Glomerular visceral epithelial cell (primary cell): Measurements from ENCODE around the gene RARRES2.
"Not testable (repeated sequence)": the region's sequence is repeated elsewhere in the genome, so short reads cannot be mapped to it uniquely, and the experiment has no call there.

Experiments used
- DNase-seq: peaks from one replicate; pipeline ENCODE4 v3.0.0-alpha.2; 2016; ENCODE audit errors: extremely low spot score

RARRES2 gene

GRCh38 chr7:150341263-150342120 lies at the start of gene RARRES2:
RARRES2 (minus strand) TSS chr7:150341629; CDS start chr7:150340609, 1,020 bp downstream.
- no peak for DNase-seq

- DNase-seq: peak; percentile 33
These were observed 48.8 kb upstream of the RARRES2 start for GRCh38 chr7:150390205-150390604.

DNA sequence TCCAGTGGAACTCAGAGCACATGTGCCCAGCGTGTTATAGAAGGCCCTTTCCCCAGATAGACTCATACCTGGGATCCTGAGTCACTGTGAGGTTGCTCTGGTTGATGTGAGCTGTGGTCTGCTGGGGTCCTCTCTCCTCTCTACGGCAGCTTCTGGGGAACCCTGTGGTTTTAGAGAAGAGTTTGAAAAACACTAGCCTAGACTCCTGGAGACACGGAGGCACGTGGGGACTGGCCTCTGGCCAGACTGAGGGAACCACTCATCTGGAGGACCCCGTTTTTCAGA lies 48.0 kb upstream of the RARRES2 start:
- peak; percentile 73 for DNase-seq

DNA sequence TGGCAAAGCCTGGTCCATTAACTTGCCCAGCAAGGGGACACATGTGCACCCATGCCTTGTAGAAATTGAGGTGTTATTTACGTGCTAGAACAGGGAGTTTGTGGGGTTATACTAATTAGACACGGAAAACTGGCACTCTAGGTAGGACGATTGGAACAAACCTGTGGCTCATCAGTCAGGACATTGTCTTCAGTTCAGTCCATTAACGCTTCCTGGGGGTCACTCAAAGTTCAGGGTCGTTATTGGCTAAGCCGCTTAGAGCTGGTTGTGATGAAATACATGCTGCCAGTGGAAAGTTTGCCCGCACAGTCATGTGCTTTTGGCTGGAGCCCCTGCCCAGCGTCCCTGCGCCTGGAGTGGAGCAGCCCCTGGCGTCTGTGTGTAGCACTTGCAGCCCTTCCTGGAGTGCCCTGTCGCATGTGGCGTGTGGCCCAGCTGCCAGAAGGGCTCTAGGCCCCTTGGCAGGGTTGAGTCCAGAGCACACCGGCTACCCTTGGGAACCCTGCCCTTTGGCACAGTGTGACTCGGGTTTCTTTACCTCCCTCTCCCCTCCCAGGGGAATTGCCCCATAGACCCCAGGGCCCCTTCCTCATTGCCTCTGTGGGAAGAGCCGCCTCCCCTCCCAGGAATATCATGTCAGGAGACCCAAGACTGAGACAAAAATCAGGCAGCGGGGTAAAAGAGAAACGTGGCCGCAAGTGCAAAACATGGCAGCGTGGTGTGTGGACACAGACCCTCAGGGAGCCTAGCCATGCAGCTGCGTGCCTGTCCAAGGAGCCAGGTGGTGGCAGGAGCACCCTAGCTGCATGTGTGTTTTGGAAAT lies 47.5 kb upstream of the RARRES2 start:
- peak; percentile 46 for DNase-seq

DNA sequence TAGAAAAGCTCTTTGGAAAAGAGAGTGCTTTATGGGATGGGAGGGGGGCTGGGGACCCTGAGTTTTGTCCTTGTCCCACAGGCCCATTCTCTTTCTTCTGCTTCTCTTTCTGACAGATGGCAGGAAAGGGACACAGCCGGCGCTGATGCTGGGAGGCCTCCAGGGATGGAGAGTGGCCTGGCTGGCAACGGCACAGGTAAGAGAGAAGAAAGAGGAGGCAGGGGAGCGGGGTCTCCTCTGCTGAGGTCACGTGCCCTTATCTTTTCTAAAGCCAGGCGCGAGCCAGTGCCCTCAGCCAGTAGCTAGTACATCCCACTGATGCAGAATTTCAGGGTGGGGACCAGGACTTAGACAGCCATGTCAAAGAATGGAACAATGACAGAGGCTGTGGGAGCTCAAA lies 46.9 kb upstream of the RARRES2 start:
- no peak for DNase-seq

DNA sequence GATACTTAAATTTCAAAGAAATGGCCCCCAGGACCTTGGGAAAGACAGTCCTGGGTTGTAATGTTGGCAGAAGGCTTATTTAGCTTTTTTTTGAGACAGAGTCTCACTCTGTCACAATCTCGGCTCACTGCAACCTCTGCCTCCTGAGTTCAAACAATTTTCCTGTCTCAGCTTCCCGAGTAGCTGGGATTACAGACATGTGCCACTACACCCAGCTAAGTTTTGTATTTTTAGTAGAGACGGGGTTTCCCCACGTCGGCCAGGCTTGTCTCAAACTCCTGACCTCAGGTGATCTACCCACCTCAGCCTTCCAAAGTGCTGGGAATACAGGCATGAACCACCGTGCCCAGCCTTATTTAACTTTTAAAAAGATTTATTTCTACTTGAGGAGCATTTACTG lies 44.5 kb upstream of the RARRES2 start:
- not testable (repeated sequence) for DNase-seq

DNA sequence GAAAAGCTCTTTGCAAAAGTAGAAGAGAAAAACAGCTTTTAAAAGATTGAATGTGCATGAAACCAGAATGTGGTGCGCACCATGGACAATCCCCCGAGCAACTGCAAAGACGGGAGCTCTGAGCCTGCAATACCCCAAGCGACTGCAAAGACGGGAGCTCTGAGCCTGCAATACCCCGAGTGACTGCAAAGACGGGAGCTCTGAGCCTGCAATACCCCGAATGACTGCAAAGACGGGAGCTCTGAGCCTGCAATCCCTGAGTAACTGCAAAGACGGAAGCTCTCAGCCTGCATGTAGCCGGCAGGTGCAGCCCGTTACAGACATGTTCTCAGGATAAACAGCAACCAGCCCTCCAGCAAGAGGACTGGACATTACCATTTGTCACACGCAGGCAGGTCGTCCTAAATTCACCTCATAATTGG lies 43.9 kb upstream of the RARRES2 start:
- no peak for DNase-seq

- no peak for DNase-seq
These were observed 43.2 kb upstream of the RARRES2 start for GRCh38 chr7:150384406-150385301.

- no peak for DNase-seq
These were observed 42.4 kb upstream of the RARRES2 start for GRCh38 chr7:150383710-150384397.

GRCh38 chr7:150382844-150383225 lies 41.4 kb upstream of the RARRES2 start:
- DNase-seq: no peak

DNA sequence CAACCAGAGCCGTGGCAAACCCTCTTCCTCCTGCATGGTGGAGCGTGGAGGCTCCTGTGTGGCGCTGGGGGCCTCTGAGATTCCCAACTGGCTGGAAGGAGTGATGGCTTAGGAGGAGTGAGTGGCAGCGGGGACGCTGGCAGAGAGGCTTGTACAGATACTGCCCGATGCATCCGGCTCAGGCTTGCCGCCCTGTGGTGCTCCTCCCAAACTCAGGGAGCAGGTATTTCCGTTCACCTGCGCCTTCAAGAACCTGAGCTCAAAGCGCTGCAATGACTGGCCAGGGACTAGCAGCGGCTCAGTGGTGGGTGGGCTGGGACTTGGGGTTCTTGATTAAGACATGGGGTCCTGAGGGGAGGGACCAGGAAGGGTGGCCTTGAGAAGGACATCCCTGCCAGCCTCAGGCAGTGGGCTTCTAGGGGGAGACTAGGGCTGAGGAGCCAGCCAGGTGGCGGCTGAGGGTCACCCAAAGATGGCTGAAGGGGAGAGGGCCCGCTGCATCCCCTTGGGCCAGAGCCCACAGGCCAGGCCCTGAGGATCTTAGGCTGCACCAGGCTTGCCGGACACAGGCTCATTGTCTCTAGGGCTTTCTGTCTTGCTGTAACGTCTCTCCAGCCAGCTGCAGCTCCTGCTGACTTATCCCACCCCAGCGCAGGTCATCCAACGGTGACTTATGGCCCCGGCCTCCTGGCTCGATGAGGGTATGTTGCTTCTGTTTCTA lies 40.9 kb upstream of the RARRES2 start:
- no peak for DNase-seq

DNA sequence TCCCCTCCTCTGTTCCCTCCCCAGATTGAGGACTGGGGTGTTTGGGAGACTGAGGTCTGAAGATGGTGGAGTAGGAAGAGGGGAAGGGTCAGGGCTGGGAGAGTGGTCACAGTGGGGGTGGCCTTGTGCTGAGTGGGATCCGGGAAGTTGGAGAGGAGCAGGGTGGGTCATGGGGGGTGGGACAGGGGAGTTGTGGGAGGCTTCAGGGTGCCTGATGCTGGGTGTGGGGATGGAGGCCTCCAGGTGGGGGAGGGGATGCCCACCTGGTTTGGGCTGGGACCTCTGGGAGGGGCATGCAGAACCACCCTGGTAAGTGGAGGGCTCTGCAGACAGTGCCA lies 40.3 kb upstream of the RARRES2 start:
- DNase-seq: no peak

- no peak for DNase-seq
These were observed 39.7 kb upstream of the RARRES2 start for GRCh38 chr7:150381096-150381495.

GRCh38 chr7:150380463-150380862 lies 39.0 kb upstream of the RARRES2 start:
- no peak for DNase-seq

DNA sequence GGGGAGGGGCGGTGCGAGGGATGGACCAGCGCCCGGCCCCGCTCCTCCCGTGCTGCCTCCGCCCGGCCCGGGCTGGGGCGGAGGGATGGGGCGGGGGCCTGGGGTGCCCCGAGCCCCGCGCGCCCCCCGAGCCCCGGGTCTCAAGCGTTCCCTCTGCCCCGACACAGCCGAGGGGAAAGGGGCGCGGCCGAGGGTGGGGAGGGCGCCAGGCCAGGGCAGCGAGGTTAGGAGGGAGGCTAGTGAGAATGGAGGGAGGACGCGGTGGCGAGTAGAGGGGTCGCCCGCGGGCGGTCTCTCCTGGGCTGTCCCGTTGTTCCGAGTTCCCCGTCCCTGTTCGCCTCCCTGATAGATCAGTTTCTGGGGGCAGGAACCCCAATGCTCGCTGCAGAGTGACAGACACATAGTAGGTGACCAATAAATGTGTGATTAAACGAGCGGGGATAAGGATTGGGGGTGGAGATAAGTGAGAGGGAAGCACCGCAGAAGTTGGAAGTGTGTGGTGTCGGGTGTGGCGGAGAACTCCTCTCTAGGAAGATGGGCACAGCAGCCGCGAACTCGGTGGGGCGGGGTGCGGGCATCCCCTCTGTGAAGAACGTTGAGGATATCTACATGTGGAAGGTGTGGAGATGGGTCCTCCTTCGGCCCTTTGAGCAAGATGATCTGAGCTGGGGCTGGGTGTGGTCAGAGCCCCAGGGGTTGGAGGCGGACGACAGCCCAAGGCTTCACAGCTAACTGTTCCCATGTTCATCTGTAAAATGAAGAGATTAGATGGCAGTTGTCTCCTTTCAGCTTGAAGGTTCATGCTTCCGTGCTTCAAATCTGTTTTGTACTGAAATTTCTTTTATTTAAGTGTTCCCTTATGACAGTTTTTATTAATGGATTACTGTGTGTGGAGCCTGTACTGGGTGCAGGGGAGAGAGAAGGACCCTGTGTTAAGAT lies 38.3 kb upstream of the RARRES2 start:
- DNase-seq: peak; percentile 36

- peak; percentile 96 for DNase-seq
These were observed 37.5 kb upstream of the RARRES2 start, which contains the start of gene ZNF775 for GRCh38 chr7:150378853-150379440. ZNF775 (plus strand) TSS chr7:150379330; CDS start chr7:150388471, 9,141 bp downstream.

GRCh38 chr7:150378115-150378852 lies 36.9 kb upstream of the RARRES2 start:
- peak; percentile 91 for DNase-seq

DNA sequence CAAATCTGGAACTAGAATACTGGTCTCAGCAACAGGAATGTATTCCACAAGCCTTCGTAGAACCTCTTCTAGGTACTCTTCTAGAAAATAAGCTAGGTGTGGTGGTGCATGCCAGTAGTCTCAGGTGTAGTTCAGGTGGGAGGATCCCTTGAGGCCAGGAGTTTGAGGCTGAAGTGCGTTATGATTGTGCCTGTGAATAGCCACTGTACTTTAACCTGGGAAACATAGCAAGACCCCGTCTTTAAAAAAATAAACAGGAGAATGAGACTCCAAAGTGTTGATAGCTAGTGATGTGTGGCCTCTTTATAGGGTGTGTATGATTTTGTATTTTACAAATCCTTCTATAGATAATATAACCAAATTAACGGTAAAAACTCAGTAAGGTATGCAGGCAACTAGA lies 36.2 kb upstream of the RARRES2 start:
- DNase-seq: no peak

DNA sequence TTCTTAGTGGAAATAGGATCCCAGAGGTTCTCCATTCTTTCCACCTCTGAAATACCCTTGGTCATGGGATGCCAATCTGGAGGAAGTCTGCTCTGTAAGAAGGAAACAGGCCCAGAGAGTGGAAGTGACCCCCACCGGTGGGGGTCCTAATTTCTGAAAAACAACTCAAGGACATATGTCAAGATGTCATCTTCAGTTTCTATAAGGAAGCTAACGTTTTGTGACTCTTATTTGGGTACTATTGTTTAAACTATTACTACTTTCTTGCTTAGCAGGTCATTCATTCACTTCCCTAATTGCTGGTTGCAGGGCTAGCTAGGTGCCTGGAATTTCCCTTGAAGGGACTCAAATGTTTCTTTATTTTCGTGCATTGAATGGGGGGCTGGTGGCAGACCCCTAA lies 35.8 kb upstream of the RARRES2 start:
- DNase-seq: no peak
